AG04450 (cell line): Measurements from ENCODE around the gene PRKAG2. TPM values are rescaled to one million over a fixed set of nuclear protein-coding genes. Genes with fewer than 3 reads are reported as not detected.
"Not testable (repeated sequence)": the region's sequence is repeated elsewhere in the genome, so short reads cannot be mapped to it uniquely, and the experiment has no call there.

ENCODE experiments used
- CTCF ChIA-PET: fragments of 300-600, 350-600 bp; formaldehyde crosslinking; extraction: SDS; loops from one replicate; lab custom pipeline; 2022; ENCODE audit warnings: antibody characterized with exemption, inconsistent platforms; lab: Charles Lee
- POLR2A ChIA-PET: fragments of 350-600 bp; formaldehyde crosslinking; extraction: SDS; loops from one replicate; lab custom pipeline; 2021; ENCODE audit warnings: antibody characterized with exemption, inconsistent platforms; lab: Yijun Ruan, JAX
- DNase-seq: peaks from one replicate; pipeline ENCODE4 v3.0.0-alpha.2; 2011; ENCODE audit warnings: low read depth, low spot score
- H3K27ac ChIP-seq: one replicate; pipeline ENCODE4 v1.5.1; 2012; ENCODE audit warnings: low read depth, low read length, control low read depth
- H3K27me3 ChIP-seq: one replicate; pipeline ENCODE4 v1.6.0; 2012; ENCODE audit warnings: low read length; ENCODE audit not compliant: control insufficient read depth, insufficient read depth
- H3K4me3 ChIP-seq: 2 replicates; pipeline ENCODE4 v1.5.1; 2011; ENCODE audit warnings: mild to moderate bottlenecking, low read depth, low read length, control low read depth
- H3K9me3 ChIP-seq: 2 replicates; pipeline ENCODE4 v1.5.1; 2012; ENCODE audit warnings: low read length; ENCODE audit not compliant: control insufficient read depth, insufficient read depth
- CTCF ChIP-seq: IDR thresholded peaks from 2 replicates; pipeline ENCODE4 v1.5.1; 2011; ENCODE audit warnings: low read depth, low read length, control low read depth, inconsistent platforms
- polyA plus RNA-seq: library from polyadenylated mRNA; depleted of rRNA; stranded (reverse); fragments of >200 nt; gene quantifications from 2 replicates; pipeline ENCODE4 v1.2.3, GENCODE V29; 2011

PRKAG2 gene
- polyA plus RNA-seq, 1 experiment, result 45.0 TPM

GRCh38 chr7:151843181-151843580 is 33.7 kb downstream of the PRKAG2 start:
- H3K4me3 ChIP-seq, result no peak overlapping the region
- no peaks in the 10 kb centered on the region; the same call in 1 of the 2 replicates for H3K9me3 ChIP-seq
- DNase-seq, result no peak
- no peak for TF ChIP-seq CTCF
- CTCF ChIA-PET, result no interaction called here
- POLR2A ChIA-PET, result no interaction called here
- H3K27ac ChIP-seq, result no peak overlapping the region
- peaks cover 11% of the 10 kb centered on the region for H3K27me3 ChIP-seq

- POLR2A ChIA-PET, H3K27ac ChIP-seq, CTCF ChIA-PET, DNase-seq, H3K9me3 ChIP-seq, H3K4me3 ChIP-seq: not testable (repeated sequence)
- H3K27me3 ChIP-seq, result peaks cover 16% of the 10 kb centered on the region
Observed at GRCh38 chr7:151841395-151842051, 35.4 kb downstream of the PRKAG2 start.

GRCh38 chr7:151840088-151840910 is 36.6 kb downstream of the PRKAG2 start:
- no peaks in the 10 kb centered on the region; the same call in 1 of the 2 replicates for H3K9me3 ChIP-seq
- CTCF ChIA-PET, result no interaction called here

GRCh38 chr7:151839451-151839921 is 37.4 kb downstream of the PRKAG2 start:
- ChIA-PET CTCF (no interaction called here), POLR2A (no interaction called here)
- no peak overlapping the region for H3K4me3 ChIP-seq
- H3K27ac ChIP-seq, result no peak overlapping the region
- TF ChIP-seq CTCF, result no peak
- DNase-seq, result no peak
- H3K27me3 ChIP-seq, result peaks cover 22% of the 10 kb centered on the region
- H3K9me3 ChIP-seq, result no peaks in the 10 kb centered on the region; the same call in 1 of the 2 replicates

More at GRCh38 chr7:151840088-151840910, 36.6 kb downstream of the PRKAG2 start:
- no peak for TF ChIP-seq CTCF
- DNase-seq, result no peak
- POLR2A ChIA-PET, result no interaction called here
- H3K27me3 ChIP-seq, result peaks cover 22% of the 10 kb centered on the region
- H3K27ac ChIP-seq, result no peak overlapping the region
- H3K4me3 ChIP-seq, result no peak overlapping the region

- CTCF ChIA-PET, result no interaction called here
- H3K27ac ChIP-seq, result no peak overlapping the region
- H3K27me3 ChIP-seq, result peaks cover 22% of the 10 kb centered on the region
- DNase-seq, result no peak
- no peaks in the 10 kb centered on the region; the same call in 1 of the 2 replicates for H3K9me3 ChIP-seq
- TF ChIP-seq CTCF, result no peak
- H3K4me3 ChIP-seq, result no peak overlapping the region
- POLR2A ChIA-PET, result no interaction called here
Observed at GRCh38 chr7:151838861-151839381, 38.0 kb downstream of the PRKAG2 start.
